GM19193 (cell line): Measurements from ENCODE around the gene DIRAS1.
A peak's percentile ranks its signal among the peaks of the same experiment; 100 is the strongest.

Experiments
- POLR2A ChIP-seq: IDR thresholded peaks from 4 replicates; pipeline ENCODE4 v1.6.1; 2011; ENCODE audit not compliant: insufficient read depth, insufficient read length; ENCODE audit errors: extremely low read depth

Gene DIRAS1

DNA sequence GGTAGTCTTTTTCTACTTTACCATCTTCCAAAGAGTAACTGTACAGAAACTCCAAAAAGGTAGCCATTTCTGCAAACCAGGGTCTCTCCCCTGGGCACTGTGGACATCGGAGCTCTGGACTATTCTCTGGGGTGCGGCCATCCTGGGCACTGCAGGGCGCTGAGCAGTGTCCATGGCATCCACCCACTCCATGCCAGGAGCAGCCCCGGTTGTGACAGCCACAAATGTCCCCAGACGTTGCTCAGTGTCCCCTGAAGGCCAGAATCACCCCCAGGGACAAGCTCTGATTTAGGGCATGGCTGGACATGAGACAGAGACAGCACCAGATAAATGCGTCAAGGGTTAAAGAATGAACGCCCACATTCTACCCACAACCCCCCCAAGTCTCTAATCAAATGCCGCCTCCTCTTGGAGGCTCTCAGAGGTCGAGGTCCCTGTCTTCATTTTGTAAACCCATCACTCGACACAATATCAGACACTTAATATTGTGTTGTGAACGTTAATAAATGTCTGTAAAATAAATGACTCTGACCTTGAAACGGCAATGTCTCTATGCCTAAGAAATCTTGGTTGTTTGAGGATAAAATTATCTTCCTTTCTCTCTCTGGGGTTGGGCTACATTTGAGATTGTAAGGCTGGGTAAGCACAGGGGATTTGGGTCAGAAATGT, 27.5 kb downstream of the DIRAS1 start:
- TF ChIP-seq POLR2A = no peak

DNA sequence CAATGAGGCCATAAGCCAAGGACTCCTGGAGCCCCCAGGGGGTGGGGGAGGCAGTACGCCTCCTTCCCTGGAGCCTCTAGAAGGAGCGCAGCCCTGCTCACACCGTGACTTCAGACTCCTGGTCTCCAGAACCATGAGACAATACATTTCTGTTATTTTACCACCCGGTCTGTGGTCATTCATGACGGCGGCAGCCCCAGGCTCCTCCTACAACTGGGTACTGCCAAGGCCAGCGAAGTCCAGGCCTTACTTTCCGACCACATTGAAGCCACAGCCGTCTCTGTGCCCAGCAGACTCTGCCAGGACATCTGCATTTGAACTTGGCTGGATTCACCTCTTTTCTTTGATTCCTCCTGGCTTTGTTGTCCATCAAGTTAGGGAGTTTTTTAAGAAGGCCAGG, 29.2 kb downstream of the DIRAS1 start:
- TF ChIP-seq POLR2A = no peak

DNA sequence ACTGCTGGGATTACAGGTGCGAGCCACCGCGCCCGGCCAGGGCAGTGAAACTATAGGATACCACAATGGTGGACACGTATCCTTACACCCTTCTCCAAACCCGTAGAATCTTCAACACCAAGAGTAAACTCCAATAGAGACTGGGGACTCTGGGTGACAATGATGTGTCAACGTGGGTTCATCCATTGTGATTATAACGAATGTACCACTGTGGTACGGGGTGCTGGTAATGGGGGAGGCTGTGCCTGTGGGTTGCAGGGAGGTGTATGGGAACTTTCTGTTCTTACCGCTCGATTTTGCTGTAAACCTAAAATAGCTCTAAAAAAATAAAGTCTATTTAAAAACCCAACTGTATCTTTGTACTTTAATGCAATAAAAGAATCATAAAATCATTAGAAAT, 30.3 kb downstream of the DIRAS1 start:
- TF ChIP-seq POLR2A = no peak

DNA sequence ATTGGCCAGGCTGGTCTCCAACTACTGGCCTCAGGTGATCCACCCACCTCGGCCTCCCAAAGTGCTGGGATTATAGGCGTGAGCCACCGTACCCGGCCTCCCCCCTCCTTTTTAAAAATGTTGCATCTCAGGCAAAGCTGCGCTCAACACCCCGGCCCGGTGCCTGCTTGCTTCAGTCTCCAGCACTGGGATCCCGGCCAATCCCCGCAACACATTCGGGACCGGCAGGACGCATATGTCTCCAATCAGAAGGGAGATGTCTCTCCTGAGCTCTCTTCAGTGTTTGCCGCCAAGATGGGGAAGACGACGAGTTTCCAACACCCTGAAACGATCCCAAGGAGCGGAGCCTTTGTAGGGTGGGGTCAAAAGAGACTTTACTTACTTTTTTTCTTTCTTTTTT, 34.8 kb downstream of the DIRAS1 start:
- no peak for TF ChIP-seq POLR2A

DNA sequence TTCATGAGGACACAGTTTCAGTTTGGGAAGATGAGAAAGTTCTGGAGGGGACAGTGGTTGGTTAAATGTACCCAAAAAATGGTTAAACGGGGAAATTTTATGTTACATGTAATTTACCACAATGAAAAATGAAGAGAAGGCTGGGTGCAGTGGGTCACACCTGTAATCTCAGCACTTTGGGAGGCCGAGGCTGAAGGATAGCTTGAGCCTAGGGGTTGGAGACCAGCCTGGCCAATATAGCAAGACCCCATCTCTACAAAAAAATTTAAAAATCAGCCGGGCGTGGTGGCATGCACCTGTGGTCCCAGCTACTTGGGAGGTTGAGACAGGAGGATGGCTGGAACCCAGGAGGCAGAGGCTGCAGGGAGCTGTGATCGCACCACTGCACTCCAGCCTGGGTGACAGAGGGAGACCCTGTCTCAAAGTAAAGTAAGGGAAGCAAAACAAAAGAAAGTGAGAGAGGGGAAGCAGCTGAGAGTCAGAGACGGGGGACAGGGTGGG, 35.9 kb downstream of the DIRAS1 start:
- no peak for TF ChIP-seq POLR2A

DNA sequence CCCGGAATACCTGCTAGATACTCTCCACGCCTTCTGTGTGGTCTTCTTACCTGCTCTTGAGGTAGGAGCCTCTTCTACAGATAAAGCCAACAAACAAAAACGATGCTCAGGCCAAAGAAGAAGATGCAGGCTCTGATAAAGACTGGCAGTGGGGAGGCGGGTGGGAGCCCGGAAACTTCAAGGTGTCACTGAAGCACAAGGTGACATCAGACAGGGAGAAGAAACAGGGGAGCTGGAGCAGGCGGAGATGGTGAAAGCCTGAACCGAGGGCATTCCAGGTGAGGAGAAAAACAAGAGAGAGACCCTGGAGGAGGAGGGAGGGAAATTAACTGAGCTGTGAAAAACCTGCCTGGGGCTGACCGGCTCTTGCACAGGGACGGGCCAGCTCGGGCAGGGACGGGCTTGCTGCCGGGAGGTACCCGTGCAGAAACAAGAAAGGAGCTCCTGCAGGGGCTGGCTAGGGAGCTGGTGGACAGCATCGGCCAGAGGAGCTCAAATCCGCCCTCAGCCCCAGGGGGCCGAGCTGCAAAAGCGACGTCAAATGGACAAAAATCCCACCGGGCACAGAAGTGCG, 37.7 kb downstream of the DIRAS1 start:
- no peak for TF ChIP-seq POLR2A

DNA sequence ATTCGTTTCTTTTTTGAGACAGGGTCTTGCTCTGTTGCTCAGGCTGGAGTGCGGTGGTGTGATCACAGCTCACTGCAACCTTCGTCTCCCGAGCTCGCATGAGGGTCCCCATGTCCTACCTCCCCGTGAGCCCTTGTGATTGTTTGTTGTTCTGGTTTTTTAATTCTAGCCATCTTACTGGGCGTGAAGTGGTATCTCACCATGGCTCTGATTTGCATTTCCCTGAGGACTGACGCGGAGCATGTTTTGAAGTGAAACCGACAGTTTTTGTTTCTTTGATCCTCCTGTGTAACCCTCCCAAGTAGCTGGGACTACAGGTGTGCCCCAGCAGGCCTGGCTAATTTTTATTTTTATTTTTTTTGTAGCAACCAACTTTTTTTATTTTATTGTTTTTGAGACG, 40.4 kb downstream of the DIRAS1 start:
- TF ChIP-seq POLR2A = no peak

DNA sequence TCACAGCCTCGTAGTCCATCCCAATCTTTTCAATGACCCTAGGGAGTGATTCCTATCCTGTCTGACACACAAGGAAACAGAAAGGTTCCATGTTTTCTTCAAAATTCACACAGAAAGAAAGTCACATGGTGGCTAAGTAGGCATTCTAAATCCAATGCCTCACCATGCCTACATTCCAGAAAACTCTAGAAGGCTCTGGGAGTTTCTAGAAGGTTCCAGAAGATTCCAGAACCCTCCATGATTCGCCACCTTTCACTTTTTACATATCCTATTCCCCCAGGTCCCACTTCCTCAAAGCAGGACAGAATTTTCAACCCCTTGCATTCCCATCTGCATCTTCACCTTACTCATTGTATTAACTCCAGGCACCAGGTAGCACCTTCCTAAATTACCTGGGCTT, 41.7 kb downstream of the DIRAS1 start:
- TF ChIP-seq POLR2A = no peak

DNA sequence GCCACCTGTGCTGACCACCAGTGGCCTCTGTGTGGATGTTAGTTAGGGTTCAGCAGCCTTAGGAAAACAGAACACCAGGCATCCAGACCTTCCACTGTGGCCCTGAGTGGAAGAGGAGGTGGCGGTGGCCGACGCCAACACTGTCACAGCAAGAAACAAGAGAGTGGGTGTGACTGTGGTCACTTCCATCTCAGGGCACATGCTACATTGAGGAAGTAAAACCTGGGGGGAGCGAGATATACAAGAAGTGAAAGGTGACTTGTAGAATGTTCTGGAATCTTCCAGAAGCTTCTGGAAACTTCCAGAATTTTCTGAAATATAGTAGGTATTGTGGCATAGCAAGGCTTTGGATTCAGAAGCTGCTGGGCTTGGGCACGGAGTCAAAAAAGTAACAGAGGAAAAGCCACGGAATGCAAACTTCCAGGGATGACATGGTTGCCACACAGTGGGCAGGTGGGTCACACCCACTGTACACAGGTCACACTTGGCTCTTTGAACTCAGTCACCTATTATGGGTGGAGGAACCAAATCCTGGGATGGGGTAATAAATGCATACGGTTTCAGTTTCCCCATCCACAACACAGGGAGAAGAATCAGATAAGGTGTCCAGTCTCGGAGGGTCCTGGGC, 43.0 kb downstream of the DIRAS1 start:
- no peak for TF ChIP-seq POLR2A

DNA sequence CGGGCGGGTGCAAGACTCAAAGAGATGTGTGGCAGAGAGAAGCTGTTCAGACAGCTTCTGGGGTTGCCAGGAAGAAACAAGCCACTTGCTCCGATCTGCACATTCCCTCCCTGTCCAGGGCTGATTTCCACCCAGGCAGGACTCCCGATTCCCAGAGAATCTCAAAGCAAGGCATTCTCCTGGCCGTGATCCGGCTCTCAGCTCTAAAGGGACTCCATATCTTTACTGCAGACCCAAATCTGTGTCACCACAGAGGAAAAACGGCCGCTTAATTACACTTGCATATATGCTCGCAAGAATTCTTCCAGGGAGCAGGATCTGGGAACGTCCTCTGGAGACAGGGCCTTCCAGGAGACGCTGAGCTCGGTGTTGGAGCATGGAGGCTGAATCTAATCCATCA, 44.3 kb downstream of the DIRAS1 start:
- TF ChIP-seq POLR2A = no peak

DNA sequence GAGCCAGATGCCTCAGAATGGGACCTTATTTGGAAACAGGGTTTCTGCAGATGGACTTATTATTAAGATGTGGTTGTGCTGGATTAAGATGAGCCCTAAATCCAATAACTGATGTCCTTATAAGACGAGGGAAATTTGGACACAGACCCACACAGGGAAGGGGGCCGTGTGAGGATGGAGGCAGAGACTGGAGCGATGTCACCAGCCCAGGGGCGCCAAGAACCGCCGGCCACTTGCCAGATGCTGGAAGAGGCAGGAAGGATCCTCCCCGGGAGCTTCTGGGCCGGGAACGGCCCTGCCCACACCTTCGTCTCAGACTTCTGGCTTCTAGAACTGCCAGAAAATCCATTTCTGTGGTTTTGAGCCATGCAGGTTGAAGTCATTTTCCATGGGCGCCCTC, 45.3 kb downstream of the DIRAS1 start:
- TF ChIP-seq POLR2A = no peak

DNA sequence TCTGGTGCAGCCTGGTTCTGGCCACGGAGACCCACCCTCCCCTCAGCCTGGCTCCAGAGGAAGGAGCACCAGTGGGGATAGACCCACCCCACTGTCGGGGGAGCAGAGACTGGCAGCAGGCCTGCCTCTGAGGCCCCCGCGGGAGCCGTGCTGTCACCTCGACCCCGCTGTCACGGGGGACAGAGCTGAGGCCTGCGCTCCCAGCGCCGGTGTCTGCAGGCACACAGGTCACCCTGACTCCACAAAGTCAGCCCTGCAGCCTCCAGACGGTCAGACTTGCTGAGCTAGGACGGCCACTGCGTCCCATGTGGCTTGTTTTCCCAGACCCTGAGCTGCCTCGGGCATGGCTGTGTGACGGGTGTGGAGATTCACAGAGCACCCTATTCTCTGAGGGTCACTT, 51.0 kb downstream of the DIRAS1 start:
- TF ChIP-seq POLR2A = no peak

DNA sequence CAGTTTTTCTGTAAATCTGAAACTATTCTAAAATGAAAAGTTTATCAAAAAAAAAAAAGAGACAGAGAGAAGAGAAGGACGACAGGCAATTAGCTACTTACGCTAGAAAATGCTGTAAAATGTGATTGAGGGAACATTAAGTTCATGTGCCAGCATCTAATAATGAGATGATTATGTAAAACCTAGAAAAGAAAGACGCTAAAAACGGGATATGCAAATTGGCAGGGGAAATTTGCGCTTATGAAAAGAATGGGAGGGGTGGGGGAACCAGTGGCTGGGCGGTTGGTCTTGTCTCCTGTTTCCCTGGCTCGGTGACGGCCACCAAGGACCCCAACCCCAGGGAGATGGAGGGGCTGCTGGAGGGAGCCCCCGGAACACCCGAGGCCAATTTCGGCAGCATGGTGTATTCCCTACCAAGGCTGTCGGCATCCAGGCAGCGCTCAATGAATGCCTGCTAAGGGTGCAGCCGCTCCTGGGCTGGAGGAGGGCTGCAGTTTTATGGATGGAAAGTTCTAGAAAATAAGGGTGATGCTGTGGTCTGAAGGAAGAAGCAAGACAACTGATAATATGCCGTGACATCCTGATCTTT, 52.9 kb downstream of the DIRAS1 start:
- peak; percentile 30 for TF ChIP-seq POLR2A

DNA sequence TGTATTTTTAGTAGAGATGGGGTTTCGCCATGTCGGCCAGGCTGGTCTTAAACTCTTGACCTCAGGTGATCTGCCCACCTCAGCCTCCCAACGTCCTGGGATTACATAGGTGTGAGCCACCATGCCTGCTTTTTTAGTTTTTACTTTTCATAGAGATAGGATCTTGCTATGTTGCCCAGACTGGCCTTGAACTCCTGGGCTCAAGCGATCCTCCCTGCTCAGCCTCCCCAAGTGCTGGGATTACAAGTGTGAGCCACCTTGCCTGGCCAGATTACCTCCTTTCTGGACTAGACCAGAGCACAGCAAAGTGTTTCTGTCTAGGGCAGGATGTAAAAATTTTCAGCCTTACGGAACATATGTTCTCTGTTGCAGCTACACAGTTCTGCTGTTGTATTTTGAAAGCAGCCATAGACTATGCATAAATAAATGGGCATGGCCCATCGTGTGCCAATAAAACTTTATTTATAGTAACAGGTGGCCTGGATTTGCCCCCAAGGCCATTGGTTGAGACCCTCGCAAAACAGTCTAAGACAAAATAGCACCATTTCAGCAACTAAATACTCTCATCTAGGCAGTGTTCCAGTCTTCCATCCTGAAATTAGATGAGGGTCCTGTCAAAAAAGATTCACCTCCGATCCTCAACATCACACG, 54.7 kb downstream of the DIRAS1 start:
- TF ChIP-seq POLR2A = no peak

DNA sequence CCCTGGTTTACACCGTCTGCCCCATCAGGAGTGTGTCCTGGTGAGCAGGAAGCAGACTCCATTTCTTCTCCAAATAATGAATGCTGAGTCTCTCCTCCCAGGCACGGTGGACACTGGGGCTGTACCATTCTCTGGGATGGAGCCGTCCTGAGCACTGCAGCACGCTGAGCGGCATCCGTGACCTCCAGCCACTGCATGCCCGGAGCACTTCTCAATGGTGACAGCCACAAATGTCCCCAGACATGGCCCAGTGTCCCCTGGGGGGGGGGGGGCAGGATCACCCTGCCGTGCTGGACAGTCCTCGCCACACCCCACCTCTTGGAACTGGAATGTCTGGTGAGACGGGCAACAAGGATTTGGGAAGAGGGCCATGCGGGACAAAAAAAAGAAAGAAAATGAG, 56.1 kb downstream of the DIRAS1 start:
- no peak for TF ChIP-seq POLR2A
